K562 (cell line): ENCODE results near the gene MICALL2. TPM values are rescaled to one million over a fixed set of nuclear protein-coding genes. Genes with fewer than 3 reads are reported as not detected.

Source experiments
- ATAC-seq: fragments of 200-7000 bp; cut with Tn5 transposase; 3 replicates; pipeline ENCODE4 v1.9.1; 2020; ENCODE audit warnings: moderate library complexity
- BruUV-seq: library from RNA; stranded (reverse); fragments of 400-500 nt; replicated peaks from 2 replicates; lab custom pipeline; 2021; lab: Mats Ljungman, UMichigan
- CTCF ChIA-PET: fragments of 300-600 bp; formaldehyde crosslinking; extraction: SDS; loops from one replicate; lab custom pipeline; 2021; ENCODE audit warnings: low intra/inter-chr PET ratio; lab: Yijun Ruan, JAX
- POLR2A ChIA-PET: fragments of 300-600, 350-650 bp; sonication (Branson Sonifier 250); formaldehyde crosslinking; extraction: SDS; loops from one replicate; lab custom pipeline; 2021; ENCODE audit warnings: antibody characterized with exemption, inconsistent platforms; lab: Yijun Ruan, JAX
- DNase-seq, 4 experiments: peaks; one replicate each; pipeline versions ENCODE4 v3.0.0 to v3.0.0-alpha.2; 2011 to 2018; ENCODE audit warnings: low spot score in 3 of 4, mixed read lengths in 3 of 4; ENCODE audit errors: extremely low read depth in 1 of 4
- FAIRE-seq: peaks from 2 replicates; lab custom pipeline; 2011; peaks lifted over from hg19 to GRCh38; lab: Jason Lieb, UNC
- H2AFZ ChIP-seq: 2 replicates; pipeline ENCODE4 v1.6.0; 2011; ENCODE audit warnings: low read depth, low read length, control low read depth, inconsistent platforms
- H3K27ac ChIP-seq: fragments of 200-600 bp; 3 replicates; pipeline ENCODE4 v1.8.0; 2011; ENCODE audit warnings: low read depth, mild to moderate bottlenecking, control low read depth, inconsistent platforms, low read length, moderate library complexity, mixed read lengths; ENCODE audit errors: extremely low read depth
- H3K27me3 ChIP-seq, 2 experiments: fragments of 300-600 bp in 1 of 2; 2 replicates in 1 of 2; 3 replicates in 1 of 2; pipeline versions ENCODE4 v1.6.0 to v1.8.0; 2011; ENCODE audit warnings: inconsistent platforms in 2 of 2, low read length in 2 of 2, mild to moderate bottlenecking in 1 of 2, mixed read lengths in 1 of 2, moderate library complexity in 1 of 2; ENCODE audit not compliant: control insufficient read depth in 2 of 2, insufficient read depth in 2 of 2
- H3K36me3 ChIP-seq: fragments of 300-600 bp; 3 replicates; pipeline ENCODE4 v1.8.0; 2011; ENCODE audit warnings: mild to moderate bottlenecking, low read length, inconsistent platforms; ENCODE audit not compliant: control insufficient read depth, insufficient read depth
- H3K4me1 ChIP-seq, 2 experiments: fragments of 200-600 bp in 1 of 2; replicated peaks in 1 of 2; 2 replicates in 1 of 2; 3 replicates in 1 of 2; pipeline versions ENCODE4 v1.5.1 to v1.8.0; 2011; ENCODE audit warnings: inconsistent platforms in 2 of 2, low read length in 2 of 2, mild to moderate bottlenecking in 1 of 2, mixed read lengths in 1 of 2, moderate library complexity in 1 of 2; ENCODE audit not compliant: control insufficient read depth in 2 of 2, insufficient read depth in 2 of 2
- H3K4me2 ChIP-seq: 2 replicates; pipeline ENCODE4 v1.6.1; 2011; ENCODE audit warnings: low read length, control low read depth, inconsistent platforms, mixed read lengths; ENCODE audit not compliant: insufficient read depth
- H3K4me3 ChIP-seq: fragments of 200-600 bp; sonication (generic), shearing (Covaris generic); 2 replicates; pipeline ENCODE4 v1.5.1; 2016; ENCODE audit warnings: control low read depth, inconsistent platforms
- H3K79me2 ChIP-seq: fragments of 200-600 bp; 3 replicates; pipeline ENCODE4 v1.8.0; 2011; ENCODE audit warnings: low read length, inconsistent platforms; ENCODE audit not compliant: control insufficient read depth, insufficient read depth
- H3K9ac ChIP-seq, 2 experiments: 2 replicates each; pipeline versions ENCODE4 v1.6.0 to v1.6.1; 2011; ENCODE audit warnings: low read depth in 2 of 2, low read length in 2 of 2, control low read depth in 1 of 2, inconsistent platforms in 1 of 2, mild to moderate bottlenecking in 1 of 2, mixed read lengths in 1 of 2; ENCODE audit not compliant: insufficient read depth in 1 of 2
- H3K9me1 ChIP-seq: one replicate; pipeline ENCODE4 v1.6.0; 2011; ENCODE audit warnings: inconsistent platforms, mild to moderate bottlenecking, low read length, moderate library complexity; ENCODE audit not compliant: control insufficient read depth, insufficient read depth
- H3K9me3 ChIP-seq: replicated peaks from 2 replicates; pipeline ENCODE4 v1.5.1; 2011; ENCODE audit warnings: low read depth, low read length, inconsistent platforms; ENCODE audit not compliant: control insufficient read depth, insufficient read depth
- H4K20me1 ChIP-seq: replicated peaks from 2 replicates; pipeline ENCODE4 v1.6.1; 2011; ENCODE audit warnings: low read length, inconsistent platforms, mixed read lengths; ENCODE audit not compliant: control insufficient read depth, insufficient read depth
- BCOR ChIP-seq: fragments of 450-650 bp; IDR thresholded peaks from 2 replicates; pipeline ENCODE4 v1.6.1; 2016
- CBFA2T2 ChIP-seq: fragments of 450-650 bp; conservative IDR thresholded peaks from 2 replicates; pipeline ENCODE4 v1.6.1; 2017; ENCODE audit warnings: mild to moderate bottlenecking
- CBFA2T3 ChIP-seq: fragments of 450-650 bp; IDR thresholded peaks from 2 replicates; pipeline ENCODE4 v1.6.1; 2017
- DPF2 ChIP-seq: fragments of 450-650 bp; IDR thresholded peaks from 2 replicates; pipeline ENCODE4 v1.6.1; 2016
- NELFE ChIP-seq: IDR thresholded peaks from 2 replicates; pipeline ENCODE4 v1.6.1; 2011; ENCODE audit warnings: mild to moderate bottlenecking; ENCODE audit not compliant: insufficient read depth, insufficient read length
- NFIC ChIP-seq: fragments of 450-650 bp; IDR thresholded peaks from 2 replicates; pipeline ENCODE4 v1.6.1; 2017; ENCODE audit warnings: mild to moderate bottlenecking, inconsistent platforms
- SOX6 ChIP-seq: fragments of 450-650 bp; IDR thresholded peaks from 2 replicates; pipeline ENCODE4 v1.6.1; 2014; ENCODE audit warnings: mild to moderate bottlenecking
- TAF15 ChIP-seq: fragments of 200-400 bp; formaldehyde crosslinking; IDR thresholded peaks from 2 replicates; pipeline ENCODE4 v1.6.1; 2017; ENCODE audit warnings: mild to moderate bottlenecking, low read depth, low read length, moderate library complexity
- TCF3 ChIP-seq: sonication (generic); formaldehyde crosslinking; IDR thresholded peaks from 2 replicates; pipeline ENCODE4 v1.4.0; 2020; ENCODE audit warnings: mild to moderate bottlenecking, missing genetic modification reagents
- ZNF121 ChIP-seq: sonication (generic); formaldehyde crosslinking; conservative IDR thresholded peaks from 2 replicates; pipeline ENCODE4 v1.8.0; 2022; ENCODE audit warnings: missing genetic modification reagents
- ZNF232 ChIP-seq: sonication (generic); formaldehyde crosslinking; IDR thresholded peaks from 2 replicates; pipeline ENCODE4 v1.8.0; 2022; ENCODE audit warnings: mild to moderate bottlenecking, missing genetic modification reagents
- ZNF318 ChIP-seq, 2 experiments: fragments of 450-650 bp; IDR thresholded peaks; 2 replicates each; pipeline ENCODE4 v1.6.1; 2016; ENCODE audit warnings: mild to moderate bottlenecking in 2 of 2, borderline replicate concordance in 1 of 2, low read depth in 1 of 2, moderate library complexity in 1 of 2
- ZNF707 ChIP-seq: fragments of 250-450 bp; sonication (Bioruptor Pico); conservative IDR thresholded peaks from 2 replicates; pipeline ENCODE4 v1.8.0; 2022; ENCODE audit warnings: inconsistent platforms, mild to moderate bottlenecking, moderate library complexity
- WGBS: fragments of 100-300 bp; shearing (Covaris generic); methylation state at CpG from one replicate; pipeline ENCODE4 v1.1.6; 2016; ENCODE audit warnings: low coverage, mixed read lengths; ENCODE audit not compliant: insufficient coverage; ENCODE audit errors: missing lambda C conversion rate; 5-methylcytosine and 5-hydroxymethylcytosine counted together
- in situ Hi-C: fragments of 300-500 bp; cut with MboI; formaldehyde crosslinking; loops from 4 replicates; pipeline ENCODE4 v1.15.0; 2018; ENCODE audit warnings: inconsistent platforms, mixed read lengths
- intact Hi-C: fragments of 100-400 bp; cut with micrococcal nuclease; formaldehyde crosslinking; loops from 2 replicates; pipeline ENCODE4 v1.14.2; 2022
- polyA plus RNA-seq, 8 experiments: library from polyadenylated mRNA; depleted of rRNA in 4 of 8; stranded (reverse) in 5 of 8; unstranded in 3 of 8; fragments of >200 nt; fragmentation: Nextera tagmentation in 2 of 8; fragmentation: Illumina TruSeq in 1 of 8; extraction: Ambion mirVana in 2 of 8; extraction: Trizol in 1 of 8; gene quantifications; 2 replicates each; pipeline versions ENCODE4 v1.2.1 to v1.2.3, GENCODE V29; 2011 to 2014; ENCODE audit warnings: inconsistent platforms in 1 of 8, missing spikeins in 1 of 8
- total RNA-seq, 7 experiments: library from RNA; depleted of rRNA in 6 of 7; stranded (reverse); fragments of >200 nt in 6 of 7; fragmentation: Illumina TruSeq in 2 of 7; extraction: Trizol in 2 of 7; gene quantifications; 2 replicates each; pipeline versions ENCODE4 v1.2.1 to v1.2.3, GENCODE V29; 2011 to 2021; ENCODE audit warnings: low replicate concordance in 1 of 7
- TF ChIP-seq, protein P1 (sequence below): sonication (generic); formaldehyde crosslinking; IDR thresholded peaks from 2 replicates; pipeline ENCODE4 v1.8.1; 2023; ENCODE audit warnings: mild to moderate bottlenecking, missing genetic modification reagents

MICALL2 gene
- total and polyA plus RNA-seq, 9 of the 15 experiments (the other 6 are each of a cell fraction or from before 2014, with no cell fraction given): 1.8 to 103 (median 17.0) TPM

- 19% methylated on average over 9 of the region's 10 CpGs for WGBS
- in situ Hi-C loops: no loop called here
- intact Hi-C loops: loop anchor here (5.0 kb wide), 1 partner anchor 49 kb away; the partner anchor contains the start of gene TMEM184A
- Histone ChIP-seq H3K9me3 (no peaks in the 10 kb centered on the region), H4K20me1 (no peaks in the 10 kb centered on the region; the same call in 1 of the 2 replicates), H3K27me3 (no peaks in the 10 kb centered on the region), H3K27ac (peak overlapping the region; percentile 49; the same call in 1 of the 3 replicates), H3K4me1 (peaks cover 13 to 79% of the 10 kb centered on the region in 2 experiments), H3K79me2 (peaks cover 9% of the 10 kb centered on the region), H3K9me1 (no peaks in the 10 kb centered on the region), H3K4me3 (no peak overlapping the region), H3K36me3 (no peaks in the 10 kb centered on the region; the same call in 2 of the 3 replicates), H3K4me2 (no peak overlapping the region; the same call in 1 of the 2 replicates), H3K9ac (peak overlapping the region in 1 of 2 experiments; percentile 86; a peak in 3 of 4 replicates), H2AFZ (peak overlapping the region; percentile 43)
- no TSS peak for BruUV-seq
- CTCF ChIA-PET: no interaction called here
- peak; percentile 51 for FAIRE-seq
- no peak for ATAC-seq
- peak in 1 of 4 experiments; percentile 59 for DNase-seq
- POLR2A ChIA-PET: interaction anchor here (0.6 to 1.8 kb wide), 2 partner anchors 25 to 202 kb away, joined by 4 read pairs; no protein-coding TSS in a partner anchor
- TF ChIP-seq SOX6 (0 out of 2 replicates have a peak, but pooled peaks have one; percentile 13), TCF3 (CRISPR knock-in tag) (peak; percentile 68), ZNF232 (no peak), CBFA2T2 (peak; percentile 52), BCOR (peak; percentile 42; the same call in 1 of the 2 replicates), ZNF318 (IDR thresholded peaks at IDR 0.05; ENCODE audit: borderline replicate concordance in 1 of 2, low read depth in 1 of 2) (no peak), DPF2 (peak; percentile 31; the same call in 1 of the 2 replicates), ZNF121 (CRISPR knock-in tag) (peak; percentile 63), ZNF707 (no peak), CBFA2T3 (peak; percentile 74), NFIC (peak; percentile 87), TAF15 (no peak), NELFE (no peak)
- TF ChIP-seq, protein P1, sequence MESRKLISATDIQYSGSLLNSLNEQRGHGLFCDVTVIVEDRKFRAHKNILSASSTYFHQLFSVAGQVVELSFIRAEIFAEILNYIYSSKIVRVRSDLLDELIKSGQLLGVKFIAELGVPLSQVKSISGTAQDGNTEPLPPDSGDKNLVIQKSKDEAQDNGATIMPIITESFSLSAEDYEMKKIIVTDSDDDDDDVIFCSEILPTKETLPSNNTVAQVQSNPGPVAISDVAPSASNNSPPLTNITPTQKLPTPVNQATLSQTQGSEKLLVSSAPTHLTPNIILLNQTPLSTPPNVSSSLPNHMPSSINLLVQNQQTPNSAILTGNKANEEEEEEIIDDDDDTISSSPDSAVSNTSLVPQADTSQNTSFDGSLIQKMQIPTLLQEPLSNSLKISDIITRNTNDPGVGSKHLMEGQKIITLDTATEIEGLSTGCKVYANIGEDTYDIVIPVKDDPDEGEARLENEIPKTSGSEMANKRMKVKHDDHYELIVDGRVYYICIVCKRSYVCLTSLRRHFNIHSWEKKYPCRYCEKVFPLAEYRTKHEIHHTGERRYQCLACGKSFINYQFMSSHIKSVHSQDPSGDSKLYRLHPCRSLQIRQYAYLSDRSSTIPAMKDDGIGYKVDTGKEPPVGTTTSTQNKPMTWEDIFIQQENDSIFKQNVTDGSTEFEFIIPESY: peak; percentile 51; the same call in 1 of the 2 replicates
These were observed 49.0 kb upstream of the MICALL2 start for GRCh38 chr7:1508277-1508758.
